Measurements from ENCODE around the gene RAD51AP2. TPM values are rescaled to one million over a fixed set of nuclear protein-coding genes. Genes with fewer than 3 reads are reported as not detected.
A peak's percentile ranks its signal among the peaks of the same experiment; 100 is the strongest.

The RAD51AP2 gene
- total and polyA plus RNA-seq, 10 donors, result not detected

- WGBS, 5 donors, result 67 to 82% (median 79%) methylated on average over 6 of the region's 6 CpGs
- DNase-seq, result no peak
- TF ChIP-seq CTCF (IDR thresholded peaks at IDR 0.05 in 8 of 11, conservative IDR thresholded peaks at IDR 0.05 in 3 of 11) (peak in 1 of 11 experiments; percentile 17), POLR2A (IDR thresholded peaks at IDR 0.05) (no peak)
- Histone ChIP-seq H3K27me3 (replicated peaks in 1 of 7) (no peaks in the 10 kb centered on the region), H3K4me3 (no peak overlapping the region), H3K4me1 (no peaks in the 10 kb centered on the region), H3K27ac (no peak overlapping the region), H3K36me3 (no peaks in the 10 kb centered on the region), H3K9me3 (peaks cover 2 to 38% (median 29%) of the 10 kb centered on the region in 8 donors)
- intact Hi-C loops (cut with DNase I; ENCODE audit: low total_unique reads), result no loop called here
These were observed 47.2 kb downstream of the RAD51AP2 start for GRCh38 chr2:17470855-17471641.

- DNase-seq, result no peak
These were observed 57.2 kb downstream of the RAD51AP2 start for GRCh38 chr2:17461087-17461475.

More at GRCh38 chr2:17461087-17461475, 57.2 kb downstream of the RAD51AP2 start:
- Histone ChIP-seq H3K36me3 (no peaks in the 10 kb centered on the region), H3K9me3 (no peaks in the 10 kb centered on the region), H3K27me3 (replicated peaks in 1 of 7) (no peaks in the 10 kb centered on the region), H3K4me1 (no peaks in the 10 kb centered on the region), H3K4me3 (no peak overlapping the region), H3K27ac (no peak overlapping the region)
- WGBS, 5 donors, result 75 to 82% (median 81%) methylated on average over 1 of the region's 1 CpG
- intact Hi-C loops (cut with DNase I; ENCODE audit: low total_unique reads), result no loop called here
- TF ChIP-seq CTCF (IDR thresholded peaks at IDR 0.05 in 8 of 11, conservative IDR thresholded peaks at IDR 0.05 in 3 of 11) (no peak), POLR2AphosphoS5 (IDR thresholded peaks at IDR 0.05) (no peak), POLR2A (IDR thresholded peaks at IDR 0.05) (no peak)

Other genes starting within 250 kb of the RAD51AP2 start
- not detected for gene VSNL1, start 22.3 kb upstream of the RAD51AP2 start, total RNA-seq
- under 1 TPM in 2 of 3 donors, not detected in 1; 0.06 to 0.16 TPM for gene VSNL1, start 22.3 kb upstream of the RAD51AP2 start, polyA plus RNA-seq
- 10 to 100 TPM; 24.9 to 44.8 (median 32.8) TPM for gene SMC6, start 235.4 kb upstream of the RAD51AP2 start, total RNA-seq
- gene SMC6, start 235.4 kb upstream of the RAD51AP2 start, polyA plus RNA-seq, result 10 to 100 TPM; 17.6 to 24.8 (median 20.1) TPM
- 10 to 100 TPM; 13.5 to 22.0 (median 19.5) TPM for gene GEN1, start 235.7 kb upstream of the RAD51AP2 start, total RNA-seq
- 10 to 100 TPM in 1 of 3 donors, 1 to 10 TPM in 2; 4.3 to 10.7 (median 6.0) TPM for gene GEN1, start 235.7 kb upstream of the RAD51AP2 start, polyA plus RNA-seq